ENCODE results near the gene OR10A6. TPM values are rescaled to one million over a fixed set of nuclear protein-coding genes. Genes with fewer than 3 reads are reported as not detected.

The OR10A6 gene
- total RNA-seq, 2 donors from 2014 or later: not detected

GRCh38 chr11:7905549-7905948 is 25.5 kb downstream of the OR10A6 start:
- H3K4me3 ChIP-seq (ENCODE audit: low read length): peak overlapping the region; percentile 97

GRCh38 chr11:7904917-7905316 is 26.2 kb downstream of the OR10A6 start:
- H3K27ac ChIP-seq (ENCODE audit: low read depth, low read length): no peak overlapping the region
- Mint-ChIP-seq H3K27me3 (ENCODE audit: insufficient read depth) (no peaks in the 10 kb centered on the region), H3K4me3 (peak overlapping the region; percentile 74), H3K4me1 (peaks cover 74% of the 10 kb centered on the region), H3K9me3 (peaks cover 15% of the 10 kb centered on the region), H3K27ac (peak overlapping the region; percentile 93), H3K36me3 (ENCODE audit: low read depth) (peaks cover 41% of the 10 kb centered on the region)
- H3K4me3 ChIP-seq (ENCODE audit: low read length): peak overlapping the region; percentile 97
- peak overlapping the region; percentile 88 for H3K9ac ChIP-seq (ENCODE audit: extremely low read depth, low read length, poor library complexity, severe bottlenecking)
- peaks cover 29% of the 10 kb centered on the region for H3K9me3 ChIP-seq (ENCODE audit: control insufficient read depth, low read length)
- no peak for DNase-seq
- H3K36me3 ChIP-seq (ENCODE audit: control insufficient read depth, insufficient read depth, low read length): peaks cover 47% of the 10 kb centered on the region
- H3K27me3 ChIP-seq (ENCODE audit: control insufficient read depth, insufficient read depth, low read length, poor library complexity, severe bottlenecking): no peaks in the 10 kb centered on the region
- TF ChIP-seq CTCF (conservative IDR thresholded peaks at IDR 0.05): peak; percentile 74
- peaks cover 22% of the 10 kb centered on the region for H3K4me1 ChIP-seq (ENCODE audit: control insufficient read depth, insufficient read depth, low read length)
- WGBS, 2 experiments (ENCODE audit: insufficient coverage in 1 of 2, insufficient read length in 1 of 2): 0 to 24% methylated on average over 1 to 3 of the region's 3 CpGs

More at GRCh38 chr11:7905549-7905948, 25.5 kb downstream of the OR10A6 start:
- Mint-ChIP-seq H3K9me3 (peaks cover 9% of the 10 kb centered on the region), H3K36me3 (ENCODE audit: low read depth) (peaks cover 35% of the 10 kb centered on the region), H3K27me3 (ENCODE audit: insufficient read depth) (no peaks in the 10 kb centered on the region), H3K4me3 (peak overlapping the region; percentile 74), H3K27ac (peak overlapping the region; percentile 93), H3K4me1 (peaks cover 78% of the 10 kb centered on the region)
- H3K9me3 ChIP-seq (ENCODE audit: control insufficient read depth, low read length): peaks cover 23% of the 10 kb centered on the region
- H3K27me3 ChIP-seq (ENCODE audit: control insufficient read depth, insufficient read depth, low read length, poor library complexity, severe bottlenecking): no peaks in the 10 kb centered on the region
- DNase-seq: no peak
- peaks cover 22% of the 10 kb centered on the region for H3K4me1 ChIP-seq (ENCODE audit: control insufficient read depth, insufficient read depth, low read length)
- H3K9ac ChIP-seq (ENCODE audit: extremely low read depth, low read length, poor library complexity, severe bottlenecking): peak overlapping the region; percentile 88
- TF ChIP-seq CTCF (conservative IDR thresholded peaks at IDR 0.05): no peak
- 44 to 73% methylated on average over 5 to 9 of the region's 9 CpGs for WGBS, 2 experiments (ENCODE audit: insufficient coverage in 1 of 2, insufficient read length in 1 of 2)
- H3K27ac ChIP-seq (ENCODE audit: low read depth, low read length): peak overlapping the region; percentile 6
- peaks cover 42% of the 10 kb centered on the region for H3K36me3 ChIP-seq (ENCODE audit: control insufficient read depth, insufficient read depth, low read length)

- H3K9me3 ChIP-seq (ENCODE audit: control insufficient read depth, low read length): peaks cover 39% of the 10 kb centered on the region
- Mint-ChIP-seq H3K36me3 (ENCODE audit: low read depth) (peaks cover 51% of the 10 kb centered on the region), H3K9me3 (peaks cover 24% of the 10 kb centered on the region), H3K27ac (peak overlapping the region; percentile 64), H3K27me3 (ENCODE audit: insufficient read depth) (no peaks in the 10 kb centered on the region), H3K4me1 (peaks cover 79% of the 10 kb centered on the region), H3K4me3 (peak overlapping the region; percentile 74)
- peaks cover 18% of the 10 kb centered on the region for H3K4me1 ChIP-seq (ENCODE audit: control insufficient read depth, insufficient read depth, low read length)
- no peak overlapping the region for H3K27ac ChIP-seq (ENCODE audit: low read depth, low read length)
- 50 to 64% methylated on average over 2 of the region's 2 CpGs for WGBS, 2 experiments (ENCODE audit: insufficient coverage in 1 of 2, insufficient read length in 1 of 2)
- no peak for DNase-seq
- no peak for TF ChIP-seq CTCF (conservative IDR thresholded peaks at IDR 0.05)
- H3K9ac ChIP-seq (ENCODE audit: extremely low read depth, low read length, poor library complexity, severe bottlenecking): peak overlapping the region; percentile 88
- peak overlapping the region; percentile 97 for H3K4me3 ChIP-seq (ENCODE audit: low read length)
- no peaks in the 10 kb centered on the region for H3K27me3 ChIP-seq (ENCODE audit: control insufficient read depth, insufficient read depth, low read length, poor library complexity, severe bottlenecking)
- peaks cover 57% of the 10 kb centered on the region for H3K36me3 ChIP-seq (ENCODE audit: control insufficient read depth, insufficient read depth, low read length)
These were observed 27.1 kb downstream of the OR10A6 start for GRCh38 chr11:7903940-7904339.
